Right renal pelvis (tissue), 4 donors: ENCODE data around the gene P3H1. TPM values are rescaled to one million over a fixed set of nuclear protein-coding genes. Genes with fewer than 3 reads are reported as not detected.
"Not testable (repeated sequence)": the region's sequence is repeated elsewhere in the genome, so short reads cannot be mapped to it uniquely, and the experiment has no call there.

Source experiments
- DNase-seq, 4 donors: peaks; one replicate each; pipeline ENCODE4 v3.0.0-alpha.2; 2013; ENCODE audit warnings: low read depth in 4 of 4, low spot score in 3 of 4, missing footprints in 1 of 4
- polyA plus RNA-seq, 4 donors: library from polyadenylated mRNA; unstranded; fragments of 120-200 nt; gene quantifications; one replicate each; pipeline ENCODE4 v1.2.1, GENCODE V29; 2013; ENCODE audit not compliant: insufficient read length in 4 of 4

Gene P3H1
- polyA plus RNA-seq, 4 donors, result 68.2 to 74.0 (median 71.7) TPM

- DNase-seq, result no peak
Observed at GRCh38 chr1:42773420-42773819, 6.6 kb upstream of the P3H1 start.

- DNase-seq, result no peak
Observed at GRCh38 chr1:42769811-42770210, 3.0 kb upstream of the P3H1 start.

- DNase-seq, result no peak
Observed at GRCh38 chr1:42768172-42768571, 1.3 kb upstream of the P3H1 start.

GRCh38 chr1:42767510-42768000, 727 bp upstream of the P3H1 start:
- DNase-seq, result no peak

- DNase-seq, result peak in 2 of 4 donors; percentile 51 to 57
Observed at GRCh38 chr1:42765832-42766740, 742 bp downstream of the P3H1 start.

GRCh38 chr1:42765269-42765668, 1.6 kb downstream of the P3H1 start:
- no peak for DNase-seq

GRCh38 chr1:42762269-42762668, 4.6 kb downstream of the P3H1 start:
- no peak for DNase-seq

GRCh38 chr1:42761567-42761966, 5.3 kb downstream of the P3H1 start:
- no peak for DNase-seq

- no peak for DNase-seq
Observed at GRCh38 chr1:42759114-42759513, 7.7 kb downstream of the P3H1 start.

- no peak for DNase-seq
Observed at GRCh38 chr1:42758641-42759040, 8.2 kb downstream of the P3H1 start.

GRCh38 chr1:42757892-42758275, 8.9 kb downstream of the P3H1 start:
- no peak for DNase-seq

- DNase-seq, result peak in 1 of 4 donors; percentile 23
Observed at GRCh38 chr1:42756956-42757891, 9.6 kb downstream of the P3H1 start.

- no peak for DNase-seq
Observed at GRCh38 chr1:42753070-42753469, 13.8 kb downstream of the P3H1 start.

- DNase-seq, result no peak
Observed at GRCh38 chr1:42752284-42752683, 14.5 kb downstream of the P3H1 start.

GRCh38 chr1:42751511-42752070, 15.2 kb downstream of the P3H1 start:
- not testable (repeated sequence) for DNase-seq

GRCh38 chr1:42750041-42750440, 16.8 kb downstream of the P3H1 start:
- no peak for DNase-seq

GRCh38 chr1:42748461-42749410, 18.1 kb downstream of the P3H1 start:
- no peak for DNase-seq

- DNase-seq, result no peak
Observed at GRCh38 chr1:42748021-42748420, 18.8 kb downstream of the P3H1 start.

GRCh38 chr1:42747125-42747524, 19.7 kb downstream of the P3H1 start:
- no peak for DNase-seq
